Jurkat, Clone E6-1 (cell line): Measurements from ENCODE around the gene CLEC11A. TPM values are rescaled to one million over a fixed set of nuclear protein-coding genes. Genes with fewer than 3 reads are reported as not detected.

Experiments
- DNase-seq: peaks from one replicate; pipeline ENCODE4 v3.0.0-alpha.2; 2011; ENCODE audit warnings: low read depth, low spot score
- H3K4me3 ChIP-seq: 2 replicates; pipeline ENCODE4 v1.5.1; 2011; ENCODE audit warnings: mild to moderate bottlenecking, low read length, control low read depth, moderate library complexity
- polyA plus RNA-seq: library from polyadenylated mRNA; unstranded; fragments of >200 nt; gene quantifications from one replicate; pipeline ENCODE4 v1.2.1, GENCODE V29; 2012; ENCODE audit warnings: missing spikeins; ENCODE audit not compliant: insufficient read length, insufficient read depth

Gene CLEC11A, protein sequence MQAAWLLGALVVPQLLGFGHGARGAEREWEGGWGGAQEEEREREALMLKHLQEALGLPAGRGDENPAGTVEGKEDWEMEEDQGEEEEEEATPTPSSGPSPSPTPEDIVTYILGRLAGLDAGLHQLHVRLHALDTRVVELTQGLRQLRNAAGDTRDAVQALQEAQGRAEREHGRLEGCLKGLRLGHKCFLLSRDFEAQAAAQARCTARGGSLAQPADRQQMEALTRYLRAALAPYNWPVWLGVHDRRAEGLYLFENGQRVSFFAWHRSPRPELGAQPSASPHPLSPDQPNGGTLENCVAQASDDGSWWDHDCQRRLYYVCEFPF
- 11.3 TPM for polyA plus RNA-seq

DNA sequence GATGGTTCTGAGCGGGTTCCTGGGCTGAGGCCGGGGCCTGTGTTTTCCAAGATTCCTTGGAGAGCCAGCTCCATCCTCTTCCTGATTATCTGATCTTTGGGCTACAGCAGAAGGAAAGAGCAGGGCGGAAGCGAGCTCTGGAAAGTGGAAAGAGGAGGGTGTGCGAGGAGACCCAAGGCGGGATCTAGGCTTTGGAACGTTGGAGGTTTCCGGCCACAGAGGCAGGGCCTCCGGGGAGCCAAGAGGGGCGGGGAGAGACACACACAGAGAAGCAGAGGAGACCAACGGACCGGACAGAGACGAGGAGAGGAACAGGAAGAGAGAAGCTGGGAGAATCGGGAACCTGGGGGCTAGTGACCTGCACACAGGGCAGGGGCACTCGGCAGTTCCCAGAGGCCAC lies at the start of gene CLEC11A:
CLEC11A (plus strand) TSS at position 296 of the 400 bp plus-strand sequence. CDS start 162 bp downstream, outside the sequence.
- H3K4me3 ChIP-seq: peak within 1 kb of the TSS; percentile 76
- peak; percentile 63 for DNase-seq

DNA sequence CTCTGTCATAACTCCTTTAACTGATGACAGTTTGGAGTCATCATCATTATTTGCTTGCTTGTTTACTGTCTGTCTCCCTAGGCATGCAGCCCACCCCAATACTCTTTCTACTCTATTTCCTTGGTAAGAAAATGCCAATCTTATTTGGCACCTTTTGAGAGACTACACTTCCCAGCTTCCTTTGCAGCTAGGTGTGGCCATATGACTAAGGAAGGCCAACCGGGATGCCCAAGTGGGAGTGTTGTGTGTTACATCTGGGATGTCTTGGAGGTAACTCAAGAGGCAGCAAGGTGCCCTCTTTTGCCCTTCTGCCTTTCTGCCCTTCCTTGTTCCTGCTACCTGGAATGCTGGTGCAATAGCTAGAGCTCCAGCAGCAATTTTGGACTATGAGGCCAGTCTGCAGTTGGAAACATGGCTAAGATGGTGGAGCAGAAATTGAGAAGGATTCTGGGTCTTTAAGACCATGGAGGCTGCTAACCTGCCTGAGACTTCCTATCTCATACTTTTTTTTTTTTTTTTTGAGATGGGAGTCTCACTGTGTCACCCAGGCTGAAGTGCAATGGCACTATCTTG lies 46.5 kb upstream of the CLEC11A start:
- no peak for DNase-seq
- no peak overlapping the region for H3K4me3 ChIP-seq

DNA sequence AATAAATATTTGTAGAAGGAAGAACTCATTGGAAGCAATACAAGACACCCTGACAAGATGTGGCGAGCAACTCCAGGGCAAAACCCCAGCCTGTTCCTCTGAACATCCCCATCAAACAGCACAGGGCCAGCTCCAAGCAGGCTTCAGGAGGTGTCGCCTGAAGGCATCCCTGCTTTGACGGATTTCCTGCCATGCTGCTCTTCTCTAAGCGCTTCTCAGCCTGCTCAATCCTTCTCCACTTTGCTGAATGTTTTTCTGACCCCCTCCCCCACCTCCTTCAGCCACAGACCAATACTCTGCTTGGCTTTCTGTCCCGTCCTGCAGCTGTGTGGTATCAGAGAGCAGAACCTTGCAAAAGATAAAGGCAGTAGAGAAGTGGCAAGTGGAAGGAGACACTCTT lies 45.5 kb upstream of the CLEC11A start:
- H3K4me3 ChIP-seq: no peak overlapping the region
- DNase-seq: no peak

DNA sequence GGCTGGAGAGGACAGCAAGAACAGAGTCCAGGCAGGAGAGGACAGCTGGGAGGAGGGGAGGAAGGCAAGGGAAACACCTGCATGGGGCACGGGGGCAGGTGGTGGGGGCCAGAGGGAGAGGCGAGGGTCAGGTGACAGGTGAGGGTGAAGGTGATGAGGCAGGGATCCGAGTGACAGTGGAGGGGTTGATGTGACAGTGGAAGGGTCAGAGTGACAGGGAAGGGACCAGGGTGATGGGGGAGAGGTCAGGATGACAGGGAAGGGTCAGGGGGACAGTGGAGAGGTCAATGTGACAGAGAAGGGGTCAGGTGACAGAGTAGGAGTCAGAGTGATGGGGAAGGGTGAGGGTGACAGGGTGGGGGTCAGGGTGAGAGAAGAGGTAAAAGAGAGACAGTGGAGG lies 44.8 kb upstream of the CLEC11A start:
- DNase-seq: no peak
- no peak overlapping the region for H3K4me3 ChIP-seq

DNA sequence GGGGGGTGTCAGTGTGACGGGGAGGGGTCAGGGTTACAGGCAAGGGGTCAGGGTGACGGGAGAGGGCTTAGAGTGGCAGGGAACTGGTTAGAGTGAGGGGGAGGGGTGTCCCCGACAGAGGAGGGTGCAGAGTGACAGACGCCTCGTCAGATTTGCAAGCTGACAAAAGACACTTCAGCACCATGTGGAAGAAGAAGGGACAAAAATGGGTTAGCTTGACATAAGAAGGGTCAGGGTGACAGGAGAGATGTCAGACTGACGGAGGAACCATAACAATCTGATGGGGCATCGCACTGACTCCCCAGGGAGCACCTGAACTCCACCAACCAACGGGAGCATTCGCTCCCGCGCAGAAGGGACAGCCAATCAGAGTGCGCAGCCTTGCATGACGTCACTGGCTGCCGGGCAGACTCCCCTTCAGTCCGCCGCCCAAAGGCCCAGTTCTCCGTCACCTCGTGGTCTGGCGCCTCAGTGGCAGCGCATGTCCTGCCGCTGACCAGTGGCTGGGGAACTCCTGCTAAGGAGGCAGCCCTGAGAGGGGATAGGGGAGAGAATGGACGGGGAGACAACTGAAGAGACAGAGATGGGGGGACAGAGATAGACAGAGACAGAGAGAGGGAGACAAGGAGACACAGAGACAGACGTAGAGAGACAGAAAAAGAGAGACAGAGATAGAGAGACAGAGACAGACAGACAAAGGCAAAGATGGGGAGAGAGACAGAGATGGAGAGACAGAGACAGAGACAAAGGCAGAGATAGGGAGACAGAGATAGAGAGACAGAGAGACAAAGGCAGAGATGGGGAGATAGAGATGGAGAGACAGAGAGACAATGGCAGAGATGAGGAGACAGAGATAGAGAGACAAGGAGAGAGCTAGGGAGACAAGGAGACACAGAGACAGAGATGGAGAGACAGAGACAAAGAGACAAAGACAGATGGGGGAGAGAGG lies 43.7 kb upstream of the CLEC11A start:
- peak; percentile 82 for DNase-seq
- peak overlapping the region; percentile 35 for H3K4me3 ChIP-seq

DNA sequence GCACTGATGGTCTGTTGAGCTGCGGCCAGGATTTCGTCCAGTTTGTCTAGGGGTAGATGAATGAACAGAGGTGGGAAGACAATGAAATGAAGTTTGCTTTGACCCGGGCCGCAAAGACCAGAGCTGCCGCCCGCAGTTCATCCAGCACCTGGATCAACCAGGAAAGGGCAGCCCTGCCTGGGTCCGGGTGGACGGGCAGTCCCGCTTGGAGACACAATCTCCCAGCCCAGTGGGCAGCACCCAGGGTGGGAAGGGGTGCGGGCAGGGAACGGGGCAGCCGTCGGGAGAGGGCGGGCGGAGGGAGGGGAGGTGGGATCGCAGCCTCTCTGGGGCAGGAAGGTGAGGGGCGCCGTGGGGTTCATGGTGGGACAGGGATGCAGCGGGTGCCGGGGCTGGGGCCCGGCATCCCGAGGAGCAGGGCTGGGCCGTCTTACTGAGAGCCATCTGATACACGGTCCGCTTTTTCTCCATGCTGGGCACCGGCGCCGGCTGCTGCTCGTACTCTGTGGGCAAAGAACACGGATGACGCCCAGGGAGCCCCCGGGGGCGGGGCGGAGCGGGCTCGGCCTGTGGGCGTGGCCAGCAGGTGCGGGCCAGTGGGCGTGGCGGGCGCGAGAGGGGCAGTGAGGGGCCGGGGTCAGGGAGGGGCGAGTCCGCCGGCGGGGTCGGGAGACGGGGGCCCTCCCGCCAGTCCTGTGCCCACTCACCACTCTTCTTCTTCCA lies 36.7 kb upstream of the CLEC11A start:
- no peak overlapping the region for H3K4me3 ChIP-seq
- no peak for DNase-seq

DNA sequence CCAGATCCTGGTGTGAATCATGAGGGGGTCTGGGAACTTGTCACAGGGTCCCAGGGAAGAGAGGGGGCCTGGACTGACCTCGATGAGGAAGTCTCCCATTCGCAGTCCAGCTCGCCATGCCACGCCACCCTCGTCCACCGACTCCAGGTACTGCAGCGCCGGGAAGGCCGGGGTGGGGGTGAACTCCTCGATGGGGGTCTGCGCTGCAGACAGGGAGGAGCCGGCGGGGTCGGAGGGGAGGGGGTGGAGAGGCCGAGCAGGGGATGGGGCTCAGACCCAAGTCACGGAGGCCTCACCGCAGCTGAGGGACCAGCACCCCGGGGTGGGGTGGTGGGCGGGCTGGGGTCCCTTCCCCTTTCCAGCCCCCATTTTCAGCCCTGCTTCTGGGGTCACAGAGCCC lies 34.4 kb upstream of the CLEC11A start:
- H3K4me3 ChIP-seq: no peak overlapping the region
- DNase-seq: no peak

DNA sequence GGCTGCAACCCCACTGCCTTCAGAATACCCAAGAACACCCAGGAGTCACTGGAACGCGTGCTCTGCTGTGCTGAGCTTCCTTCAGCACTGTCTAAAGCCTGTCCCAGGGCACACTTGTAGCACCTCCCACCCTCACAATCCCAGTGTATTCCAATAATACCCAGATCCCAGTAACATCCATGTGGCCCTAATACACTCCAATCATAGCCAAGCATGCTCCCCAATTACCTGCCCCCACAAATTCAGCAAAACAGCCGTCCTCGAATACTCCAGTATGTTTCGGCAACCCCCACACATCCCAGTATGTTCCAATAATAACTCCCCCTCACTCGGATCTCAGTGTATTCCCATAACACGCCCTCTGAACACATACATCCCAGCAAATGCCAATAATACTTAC lies 32.7 kb upstream of the CLEC11A start:
- H3K4me3 ChIP-seq: no peak overlapping the region
- no peak for DNase-seq

DNA sequence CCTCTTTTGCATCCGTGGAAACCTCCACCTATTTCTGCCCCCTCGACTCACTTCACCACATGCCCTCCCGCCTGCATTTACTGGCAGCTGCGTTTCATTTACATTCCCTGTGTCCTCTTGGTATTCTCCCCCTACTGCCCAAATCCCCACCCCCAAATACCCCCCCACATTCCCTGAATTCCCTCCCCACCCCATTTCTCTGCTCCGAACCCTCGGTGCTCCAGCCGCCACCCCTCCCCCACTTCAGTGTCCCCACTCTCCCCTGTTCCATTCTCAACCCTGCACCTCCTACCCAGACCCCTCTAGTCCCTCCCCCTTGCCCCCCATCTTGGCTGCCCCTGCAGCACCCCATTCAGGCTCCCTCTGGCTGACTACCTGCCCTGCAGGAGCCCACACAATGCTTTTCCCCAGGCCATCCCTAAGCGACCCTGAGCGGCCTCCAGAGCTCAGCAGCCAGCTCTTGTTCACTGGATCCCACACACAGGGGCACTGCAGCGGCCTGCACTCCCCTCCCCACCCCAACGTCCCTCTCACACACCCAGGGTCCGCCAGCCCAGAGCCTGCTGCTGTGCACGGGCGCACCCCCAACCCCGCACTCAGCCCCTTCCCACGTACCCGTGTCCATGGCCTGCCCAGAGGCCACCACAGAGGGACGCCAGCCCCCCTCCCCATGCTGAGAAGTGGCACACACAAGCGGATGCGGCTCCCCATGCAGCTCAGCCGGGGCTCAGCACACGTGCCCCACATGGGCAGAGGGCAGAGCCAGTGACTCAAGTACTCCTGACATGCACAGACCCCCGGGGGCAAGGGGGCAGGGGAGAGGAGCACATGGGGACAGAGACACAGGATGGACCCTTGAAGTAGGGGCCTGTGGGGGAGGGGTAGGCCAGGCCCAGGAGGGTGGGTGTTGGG lies 29.8 kb upstream of the CLEC11A start:
- no peak overlapping the region for H3K4me3 ChIP-seq
- no peak for DNase-seq

DNA sequence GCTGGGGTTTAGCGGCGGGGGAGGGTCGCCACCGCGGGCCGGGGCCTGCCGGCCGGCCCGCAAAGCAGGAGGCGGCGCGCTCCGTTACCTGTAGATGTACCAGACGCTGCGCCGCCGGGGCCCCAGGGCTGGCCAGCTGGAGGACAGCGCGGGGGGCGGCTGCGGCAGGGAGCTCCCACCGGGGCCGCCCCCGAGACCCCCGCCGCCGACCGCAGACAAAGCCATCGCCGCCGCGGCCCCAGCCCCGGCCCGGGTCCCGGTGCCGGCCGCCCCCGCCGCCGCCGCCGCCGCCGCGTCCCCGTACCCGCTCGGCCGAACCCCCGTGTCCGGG lies 28.4 kb upstream of the CLEC11A start:
- no peak overlapping the region for H3K4me3 ChIP-seq
- no peak for DNase-seq

DNA sequence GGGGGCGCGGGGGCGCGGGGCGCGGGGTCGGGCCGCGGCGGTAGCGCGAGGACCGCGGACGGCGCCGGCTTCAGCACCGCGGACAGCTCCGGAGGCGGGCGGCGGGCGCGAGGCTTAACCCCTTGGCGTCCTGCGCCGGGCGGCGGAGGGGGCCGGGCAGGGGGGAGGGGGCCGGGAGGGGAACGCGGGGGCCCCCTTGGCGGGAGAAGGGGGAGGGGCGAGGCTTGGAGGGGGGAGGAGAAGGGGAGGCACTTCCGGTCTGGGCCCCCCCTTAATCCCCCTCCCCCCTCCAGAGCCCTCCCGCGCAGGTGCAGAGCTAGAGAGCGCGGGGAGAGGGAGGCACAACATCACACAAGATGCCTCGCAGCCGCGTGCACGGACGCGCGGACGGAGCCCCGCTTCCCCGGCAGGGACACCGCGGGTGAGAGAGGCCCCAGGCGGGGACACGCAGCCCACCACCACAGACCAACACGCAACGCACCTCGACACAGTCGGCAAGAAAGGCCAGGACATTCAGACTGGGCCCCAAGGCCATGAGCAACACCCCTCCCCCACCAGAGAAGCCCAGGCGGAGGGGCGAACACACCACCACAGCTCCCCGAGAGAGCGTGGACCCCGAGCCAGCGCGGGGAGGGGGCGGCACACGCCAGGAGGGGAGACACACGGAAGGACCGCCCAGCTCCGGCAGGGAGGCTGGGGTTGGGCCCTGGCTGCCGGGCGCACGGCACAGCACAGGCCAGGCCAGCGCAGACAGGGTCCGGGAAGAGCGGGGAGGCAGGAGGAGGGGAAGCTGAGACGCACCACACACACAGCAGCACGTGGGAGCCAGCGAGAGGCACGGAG lies 27.7 kb upstream of the CLEC11A start:
- no peak overlapping the region for H3K4me3 ChIP-seq
- DNase-seq: peak; percentile 39

DNA sequence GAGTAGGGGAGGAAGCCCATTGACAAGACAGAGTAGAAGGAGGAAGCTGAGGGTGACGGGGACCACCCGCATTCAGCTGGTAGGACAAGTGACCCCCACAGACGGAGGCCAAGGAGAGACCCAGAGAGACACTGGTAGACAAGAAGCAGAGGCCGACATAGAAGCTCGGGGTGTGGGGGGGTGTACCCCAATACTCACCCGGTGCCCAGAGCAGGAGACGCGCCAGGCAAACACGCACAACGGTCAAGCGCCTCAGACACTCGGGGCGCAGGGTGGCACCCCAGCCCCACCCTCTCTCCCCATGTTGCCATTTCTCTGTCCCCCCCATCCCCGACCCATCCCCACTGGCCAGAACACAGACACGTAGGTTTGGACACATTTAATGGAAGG lies 27.1 kb upstream of the CLEC11A start:
- no peak overlapping the region for H3K4me3 ChIP-seq
- DNase-seq: no peak

DNA sequence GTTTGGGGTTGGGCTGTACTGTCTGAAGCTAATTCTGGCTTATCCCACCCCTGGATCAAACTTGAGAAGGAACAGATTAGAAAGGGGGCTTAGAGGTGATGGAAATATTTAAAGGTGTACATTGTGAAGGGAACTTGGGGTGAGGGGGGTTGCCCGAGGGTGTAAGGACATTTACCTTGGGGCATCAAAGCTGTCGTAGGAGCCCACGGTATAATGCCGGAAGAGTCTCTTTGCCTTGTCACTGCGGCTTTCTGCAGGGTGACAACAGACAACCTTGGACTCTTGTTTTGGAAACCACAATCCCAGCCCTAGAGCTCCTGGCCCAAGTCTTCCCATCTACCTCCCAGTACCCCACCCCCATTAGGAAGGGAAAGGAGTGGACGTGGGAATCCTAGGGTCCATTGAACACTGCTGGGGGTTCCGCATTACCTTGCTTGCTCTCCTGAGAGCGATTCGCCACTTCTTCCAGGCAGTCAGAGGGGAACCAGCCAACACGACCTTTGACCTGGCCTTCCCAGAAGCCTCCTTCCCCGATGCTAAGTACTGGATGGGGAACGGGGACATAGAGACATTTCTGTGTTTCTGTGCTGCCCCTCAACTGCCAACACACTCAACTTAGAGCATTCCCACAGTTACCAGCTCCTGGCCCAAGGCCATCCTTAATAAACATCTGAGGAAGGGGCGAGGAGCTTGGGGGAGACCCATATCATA lies 25.6 kb upstream of the CLEC11A start:
- no peak for DNase-seq
- H3K4me3 ChIP-seq: no peak overlapping the region

DNA sequence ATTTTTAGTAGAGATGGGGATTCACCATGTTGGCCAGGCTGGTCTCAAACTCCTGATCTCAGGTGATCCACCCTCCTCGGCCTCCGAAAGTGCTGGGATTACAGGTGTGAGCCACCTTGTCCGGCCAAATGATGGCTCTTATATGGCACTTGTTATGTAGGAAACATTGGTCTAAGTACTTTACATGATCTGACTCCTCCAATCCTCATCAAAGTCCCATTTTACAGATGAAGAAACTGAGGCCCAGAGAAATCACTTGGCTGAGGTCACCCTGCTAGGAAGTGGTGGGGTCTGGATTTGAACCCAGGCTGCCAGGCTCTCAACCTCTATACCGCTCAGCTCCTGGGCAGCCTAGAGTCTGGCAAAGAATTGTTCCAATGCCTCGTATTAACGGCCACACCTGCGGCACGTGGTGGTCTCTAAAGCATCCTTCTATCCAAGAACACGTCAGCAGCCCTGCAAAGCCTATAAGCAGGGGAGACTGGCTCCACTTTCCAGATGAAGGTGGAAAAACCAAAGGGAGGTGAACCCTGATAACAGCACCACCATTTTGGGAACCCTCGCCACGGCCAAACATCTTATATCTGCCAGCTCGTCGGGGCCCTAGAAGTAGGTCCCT lies 21.7 kb upstream of the CLEC11A start:
- no peak overlapping the region for H3K4me3 ChIP-seq

DNA sequence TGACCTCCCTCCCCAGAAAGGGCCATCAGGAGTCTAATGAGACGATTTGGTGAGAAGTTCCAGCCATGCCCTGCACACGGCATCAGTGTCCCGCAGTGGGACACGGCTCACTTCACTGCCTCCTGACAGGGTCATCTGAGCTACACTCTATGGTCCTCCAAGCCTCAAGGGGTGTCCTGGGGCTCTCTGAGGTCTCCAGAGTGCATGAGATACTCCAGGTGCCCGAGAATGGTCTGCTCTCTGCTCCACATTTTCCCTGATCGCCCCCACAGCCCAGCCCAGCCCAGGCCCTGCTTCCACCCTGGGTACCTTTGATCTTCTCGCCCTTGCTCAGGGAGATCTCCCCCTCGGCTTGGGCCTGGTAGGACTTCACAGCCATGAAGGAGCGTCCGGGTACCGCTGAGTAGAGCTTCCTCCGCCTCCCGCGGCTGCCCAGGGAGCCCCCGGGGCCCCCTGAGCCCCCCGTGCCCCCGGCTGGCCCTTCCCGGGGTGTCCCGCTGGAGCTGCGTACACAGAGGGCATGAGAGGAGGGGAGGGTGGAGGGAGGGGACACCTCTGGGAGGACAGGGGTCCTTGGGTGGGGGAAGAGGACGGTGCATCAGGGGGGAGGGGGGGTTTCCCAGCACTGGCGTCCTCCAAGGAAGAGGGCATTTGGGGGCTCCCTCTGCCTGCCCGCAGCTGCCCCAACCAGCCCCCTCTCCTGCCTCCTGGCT lies 20.9 kb upstream of the CLEC11A start:
- no peak for DNase-seq
- no peak overlapping the region for H3K4me3 ChIP-seq

More for the DNA sequence above, 21.7 kb upstream of the CLEC11A start:
- no peak for DNase-seq
